Endothelial cell of umbilical vein (primary cell): Measurements from ENCODE around the gene LIG3. TPM values are rescaled to one million over a fixed set of nuclear protein-coding genes. Genes with fewer than 3 reads are reported as not detected.

Experiments
- BruUV-seq: library from RNA; stranded (reverse); fragments of 400-500 nt; replicated peaks from 2 replicates; lab custom pipeline; 2021; lab: Mats Ljungman, UMichigan
- CTCF ChIA-PET: fragments of 300-600, 350-600 bp; sonication (Branson Sonifier 250); formaldehyde crosslinking; loops from one replicate; lab custom pipeline; 2021; ENCODE audit warnings: antibody characterized with exemption, inconsistent platforms; lab: Charles Lee
- POLR2A ChIA-PET: fragments of 300-600, 350-600 bp; sonication (Branson Sonifier 250); formaldehyde crosslinking; loops from one replicate; lab custom pipeline; 2021; ENCODE audit warnings: antibody characterized with exemption, inconsistent platforms; lab: Charles Lee
- DNase-seq: peaks from one replicate; pipeline ENCODE4 v3.0.0-alpha.2; 2011; ENCODE audit warnings: low read depth, low spot score
- FAIRE-seq: peaks from 2 replicates; lab custom pipeline; 2011; peaks lifted over from hg19 to GRCh38; lab: Jason Lieb, UNC
- H2AFZ ChIP-seq: 2 replicates; pipeline ENCODE4 v1.6.0; 2012; ENCODE audit warnings: low read depth, low read length, control low read depth, inconsistent platforms
- H3K27ac ChIP-seq: 2 replicates; pipeline ENCODE4 v1.5.1; 2011; ENCODE audit warnings: low read depth, mild to moderate bottlenecking, control low read depth, low read length, moderate library complexity; ENCODE audit not compliant: insufficient read depth
- H3K27me3 ChIP-seq, 2 experiments: 2 replicates each; pipeline versions ENCODE4 v1.6.0 to v1.6.1; 2011; ENCODE audit warnings: low read length in 2 of 2, mixed read lengths in 1 of 2; ENCODE audit not compliant: control insufficient read depth in 2 of 2, insufficient read depth in 2 of 2
- H3K36me3 ChIP-seq, 2 experiments: 2 replicates in 1 of 2; 3 replicates in 1 of 2; pipeline ENCODE4 v1.5.1; 2011; ENCODE audit warnings: low read length in 2 of 2, mild to moderate bottlenecking in 1 of 2, moderate library complexity in 1 of 2; ENCODE audit not compliant: control insufficient read depth in 2 of 2, insufficient read depth in 2 of 2; ENCODE audit errors: extremely low read depth in 1 of 2
- H3K4me1 ChIP-seq: 3 replicates; pipeline ENCODE4 v1.5.1; 2011; ENCODE audit warnings: mild to moderate bottlenecking, low read length; ENCODE audit not compliant: control insufficient read depth, insufficient read depth; ENCODE audit errors: extremely low read depth
- H3K4me2 ChIP-seq: 2 replicates; pipeline ENCODE4 v1.6.1; 2011; ENCODE audit warnings: low read length, control low read depth, mixed read lengths; ENCODE audit not compliant: insufficient read depth
- H3K4me3 ChIP-seq, 3 experiments: fragments of 200-600 bp in 1 of 3; sonication (generic), shearing (Covaris generic) in 1 of 3; replicated peaks in 1 of 3; 2 replicates each; pipeline ENCODE4 v1.5.1; 2011 to 2016; ENCODE audit warnings: control low read depth in 3 of 3, low read length in 3 of 3, mild to moderate bottlenecking in 2 of 3, inconsistent platforms in 1 of 3, low read depth in 1 of 3, moderate library complexity in 1 of 3; ENCODE audit not compliant: insufficient read depth in 1 of 3
- H3K79me2 ChIP-seq: 2 replicates; pipeline ENCODE4 v1.6.0; 2012; ENCODE audit warnings: low read length, inconsistent platforms; ENCODE audit not compliant: control insufficient read depth, insufficient read depth
- H3K9ac ChIP-seq: replicated peaks from 2 replicates; pipeline ENCODE3; 2011; ENCODE audit warnings: low read length, control low read depth; ENCODE audit not compliant: insufficient read depth; ENCODE audit errors: extremely low read depth
- H3K9me1 ChIP-seq: replicated peaks from 3 replicates; pipeline ENCODE4 v1.6.0; 2011; ENCODE audit warnings: mild to moderate bottlenecking, low read length; ENCODE audit not compliant: control insufficient read depth, insufficient read depth; ENCODE audit errors: extremely low read depth
- H3K9me3 ChIP-seq: replicated peaks from 2 replicates; pipeline ENCODE4 v1.5.1; 2012; ENCODE audit warnings: low read length, inconsistent platforms; ENCODE audit not compliant: control insufficient read depth, insufficient read depth
- H4K20me1 ChIP-seq: replicated peaks from 2 replicates; pipeline ENCODE3; 2011; ENCODE audit warnings: mild to moderate bottlenecking, low read length; ENCODE audit not compliant: control insufficient read depth, insufficient read depth; ENCODE audit errors: extremely low read depth
- EZH2 ChIP-seq: IDR thresholded peaks from 2 replicates; pipeline ENCODE4 v1.6.1; 2012; ENCODE audit warnings: borderline replicate concordance, low read depth, mild to moderate bottlenecking, moderate library complexity, low read length, inconsistent platforms; ENCODE audit not compliant: severe bottlenecking
- FOS ChIP-seq: IDR thresholded peaks from 2 replicates; pipeline ENCODE4 v1.6.1; 2011; ENCODE audit warnings: mild to moderate bottlenecking, low read length, moderate library complexity, borderline replicate concordance; ENCODE audit not compliant: insufficient read depth
- GATA2 ChIP-seq: IDR thresholded peaks from 2 replicates; pipeline ENCODE4 v1.7.0; 2011; ENCODE audit warnings: low read depth, mild to moderate bottlenecking, moderate library complexity, mixed read lengths, low read length; ENCODE audit not compliant: insufficient read length, insufficient read depth
- JUN ChIP-seq: IDR thresholded peaks from 2 replicates; pipeline ENCODE4 v1.6.1; 2011; ENCODE audit warnings: borderline replicate concordance, low read depth; ENCODE audit not compliant: insufficient read length, insufficient read depth
- MYC ChIP-seq: IDR thresholded peaks from one replicate; pipeline ENCODE4 v1.6.1; 2011; ENCODE audit warnings: mild to moderate bottlenecking, low read depth, low read length
- POLR2A ChIP-seq: IDR thresholded peaks from 2 replicates; pipeline ENCODE4 v1.6.1; 2012; ENCODE audit warnings: low read depth, mild to moderate bottlenecking, control low read depth, low read length
- POLR2AphosphoS5 ChIP-seq: IDR thresholded peaks from 2 replicates; pipeline ENCODE4 v1.6.1; 2012; ENCODE audit warnings: low read depth, mild to moderate bottlenecking, control low read depth, low read length, moderate library complexity; ENCODE audit not compliant: insufficient read depth
- dilution Hi-C: fragments of 300-500 bp; cut with MboI; formaldehyde crosslinking; loops from one replicate; pipeline ENCODE4 v1.15.0; 2019; ENCODE audit warnings: low sequenced_read_pairs; ENCODE audit not compliant: extremely low pct_ligation_motif_present
- intact Hi-C: fragments of 100-400 bp; cut with micrococcal nuclease; formaldehyde crosslinking; loops from one replicate; pipeline ENCODE4 v1.10.0; 2022
- polyA plus RNA-seq, 4 experiments: library from polyadenylated mRNA; depleted of rRNA in 3 of 4; stranded (reverse) in 3 of 4; unstranded in 1 of 4; fragments of >200 nt; gene quantifications; 2 replicates each; pipeline versions ENCODE4 v1.2.1 to v1.2.3, GENCODE V29; 2011 to 2012; ENCODE audit warnings: missing spikeins in 1 of 4
- total RNA-seq: library from RNA; stranded (reverse); gene quantifications from 2 replicates; pipeline ENCODE4 v1.2.3, GENCODE V29; 2021
- TF ChIP-seq, protein P1 (sequence below): IDR thresholded peaks from 2 replicates; pipeline ENCODE4 v1.6.1; 2011; ENCODE audit not compliant: insufficient read depth, insufficient read length
- TF ChIP-seq, protein P2 (sequence below), 2 donors: IDR thresholded peaks; 1 replicate in 1 of 2; 2 replicates in 1 of 2; pipeline ENCODE4 v1.5.1; 2011; ENCODE audit warnings: low read length in 2 of 2, mild to moderate bottlenecking in 2 of 2, moderate library complexity in 2 of 2, control low read depth in 1 of 2, inconsistent platforms in 1 of 2, low read depth in 1 of 2; ENCODE audit not compliant: insufficient read depth in 1 of 2; ENCODE audit errors: extremely low read depth in 1 of 2

Gene LIG3
- total and polyA plus RNA-seq, 2 donors (not counting 3 experiments of a cell fraction or from before 2014, with no cell fraction given), result 25.8 to 35.3 TPM

GRCh38 chr17:35016369-35016768 is 36.1 kb downstream of the LIG3 start:
- Histone ChIP-seq H3K4me1 (peaks cover 3% of the 10 kb centered on the region), H4K20me1 (no peaks in the 10 kb centered on the region), H3K9me1 (no peaks in the 10 kb centered on the region), H3K27ac (no peak overlapping the region), H3K9me3 (no peaks in the 10 kb centered on the region), H2AFZ (no peak overlapping the region), H3K9ac (no peak overlapping the region), H3K4me3 (no peak overlapping the region), H3K4me2 (no peak overlapping the region), H3K27me3 (no peaks in the 10 kb centered on the region), H3K36me3 (peaks cover 2 to 8% of the 10 kb centered on the region in 2 experiments), H3K79me2 (no peaks in the 10 kb centered on the region)
- no TSS peak for BruUV-seq
- dilution Hi-C loops, result no loop called here
- FAIRE-seq (no peak), DNase-seq (no peak)
- TF ChIP-seq MYC (no peak), EZH2 (no peak), POLR2AphosphoS5 (no peak), POLR2A (no peak), JUN (no peak), GATA2 (no peak), FOS (no peak)
- TF ChIP-seq, protein P1, sequence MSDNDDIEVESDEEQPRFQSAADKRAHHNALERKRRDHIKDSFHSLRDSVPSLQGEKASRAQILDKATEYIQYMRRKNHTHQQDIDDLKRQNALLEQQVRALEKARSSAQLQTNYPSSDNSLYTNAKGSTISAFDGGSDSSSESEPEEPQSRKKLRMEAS, result no peak
- TF ChIP-seq, protein P2, sequence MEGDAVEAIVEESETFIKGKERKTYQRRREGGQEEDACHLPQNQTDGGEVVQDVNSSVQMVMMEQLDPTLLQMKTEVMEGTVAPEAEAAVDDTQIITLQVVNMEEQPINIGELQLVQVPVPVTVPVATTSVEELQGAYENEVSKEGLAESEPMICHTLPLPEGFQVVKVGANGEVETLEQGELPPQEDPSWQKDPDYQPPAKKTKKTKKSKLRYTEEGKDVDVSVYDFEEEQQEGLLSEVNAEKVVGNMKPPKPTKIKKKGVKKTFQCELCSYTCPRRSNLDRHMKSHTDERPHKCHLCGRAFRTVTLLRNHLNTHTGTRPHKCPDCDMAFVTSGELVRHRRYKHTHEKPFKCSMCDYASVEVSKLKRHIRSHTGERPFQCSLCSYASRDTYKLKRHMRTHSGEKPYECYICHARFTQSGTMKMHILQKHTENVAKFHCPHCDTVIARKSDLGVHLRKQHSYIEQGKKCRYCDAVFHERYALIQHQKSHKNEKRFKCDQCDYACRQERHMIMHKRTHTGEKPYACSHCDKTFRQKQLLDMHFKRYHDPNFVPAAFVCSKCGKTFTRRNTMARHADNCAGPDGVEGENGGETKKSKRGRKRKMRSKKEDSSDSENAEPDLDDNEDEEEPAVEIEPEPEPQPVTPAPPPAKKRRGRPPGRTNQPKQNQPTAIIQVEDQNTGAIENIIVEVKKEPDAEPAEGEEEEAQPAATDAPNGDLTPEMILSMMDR (IDR thresholded peaks at IDR 0.05; ENCODE audit: extremely low read depth in 1 of 2, insufficient read depth in 1 of 2, low read depth in 1 of 2, low read length in 2 of 2), result no peak
- intact Hi-C loops, result no loop called here
- ChIA-PET CTCF (interaction anchor here (1.4 kb wide), 1 partner anchor 73 kb away, joined by 5 read pairs; no protein-coding TSS in a partner anchor), POLR2A (no interaction called here)
